HEK293 (cell line): ENCODE measurements around the gene HIPK4.

Source experiments
- BCL11B ChIP-seq: fragments of 450-650 bp; formaldehyde crosslinking; IDR thresholded peaks from 2 replicates; pipeline ENCODE4 v1.5.1; 2016; ENCODE audit warnings: low read depth, missing biosample characterization, missing genetic modification characterization
- EGR2 ChIP-seq: fragments of 450-650 bp; formaldehyde crosslinking; IDR thresholded peaks from 2 replicates; pipeline ENCODE4 v1.5.1; 2016; ENCODE audit warnings: low read depth, missing biosample characterization, missing genetic modification characterization
- FEZF1 ChIP-seq: fragments of 450-650 bp; formaldehyde crosslinking; IDR thresholded peaks from 2 replicates; pipeline ENCODE4 v1.5.1; 2016; ENCODE audit warnings: missing biosample characterization, missing genetic modification characterization
- GFI1B ChIP-seq: fragments of 450-650 bp; formaldehyde crosslinking; IDR thresholded peaks from 2 replicates; pipeline ENCODE4 v1.5.1; 2016; ENCODE audit warnings: missing biosample characterization, missing genetic modification characterization
- HOXC10 ChIP-seq: sonication (generic); formaldehyde crosslinking; IDR thresholded peaks from 2 replicates; pipeline ENCODE4 v1.8.1; 2023; ENCODE audit warnings: mild to moderate bottlenecking, missing genetic modification reagents
- PRDM1 ChIP-seq: fragments of 450-650 bp; formaldehyde crosslinking; IDR thresholded peaks from 2 replicates; pipeline ENCODE4; 2016; ENCODE audit warnings: missing biosample characterization, missing genetic modification characterization
- PRDM6 ChIP-seq: fragments of 450-650 bp; formaldehyde crosslinking; IDR thresholded peaks from 2 replicates; pipeline ENCODE4 v1.5.1; 2017; ENCODE audit warnings: missing biosample characterization, missing genetic modification characterization
- TCF7L2 ChIP-seq: IDR thresholded peaks from 2 replicates; pipeline ENCODE4 v1.6.1; 2011; ENCODE audit warnings: low read depth, mild to moderate bottlenecking, inconsistent platforms, low read length, moderate library complexity, borderline replicate concordance
- ZBTB10 ChIP-seq: fragments of 450-650 bp; formaldehyde crosslinking; IDR thresholded peaks from 2 replicates; pipeline ENCODE4 v1.5.1; 2016; ENCODE audit warnings: missing biosample characterization, missing genetic modification characterization
- ZEB2 ChIP-seq: fragments of 450-650 bp; formaldehyde crosslinking; IDR thresholded peaks from 2 replicates; pipeline ENCODE4 v1.5.1; 2016; ENCODE audit warnings: missing biosample characterization, missing genetic modification characterization
- ZFP69B ChIP-seq: fragments of 450-650 bp; formaldehyde crosslinking; IDR thresholded peaks from 2 replicates; pipeline ENCODE4 v1.5.1; 2016; ENCODE audit warnings: missing biosample characterization, missing genetic modification characterization
- ZNF157 ChIP-seq: fragments of 450-650 bp; formaldehyde crosslinking; IDR thresholded peaks from 2 replicates; pipeline ENCODE4 v1.5.1; 2016; ENCODE audit warnings: missing biosample characterization, missing genetic modification characterization
- ZNF184 ChIP-seq: fragments of 450-650 bp; IDR thresholded peaks from 2 replicates; pipeline ENCODE4 v1.5.1; 2018; ENCODE audit warnings: missing biosample characterization, mild to moderate bottlenecking, missing genetic modification characterization
- ZNF23 ChIP-seq: fragments of 450-650 bp; formaldehyde crosslinking; IDR thresholded peaks from 2 replicates; pipeline ENCODE4 v1.5.1; 2016; ENCODE audit warnings: missing biosample characterization, missing genetic modification characterization, borderline replicate concordance
- ZNF292 ChIP-seq: fragments of 450-650 bp; formaldehyde crosslinking; IDR thresholded peaks from 2 replicates; pipeline ENCODE4 v1.5.1; 2016; ENCODE audit warnings: low read depth, missing biosample characterization, missing genetic modification characterization, borderline replicate concordance
- ZNF366 ChIP-seq: fragments of 450-650 bp; formaldehyde crosslinking; conservative IDR thresholded peaks from 2 replicates; pipeline ENCODE4 v1.5.1; 2016; ENCODE audit warnings: missing biosample characterization, missing genetic modification characterization
- ZNF391 ChIP-seq: fragments of 450-650 bp; formaldehyde crosslinking; IDR thresholded peaks from 2 replicates; pipeline ENCODE4 v1.5.1; 2016; ENCODE audit warnings: low read depth, missing biosample characterization, missing genetic modification characterization, borderline replicate concordance
- ZNF48 ChIP-seq: fragments of 450-650 bp; formaldehyde crosslinking; IDR thresholded peaks from 2 replicates; pipeline ENCODE4 v1.5.1; 2016; ENCODE audit warnings: missing biosample characterization, missing genetic modification characterization
- ZNF544 ChIP-seq: fragments of 450-650 bp; formaldehyde crosslinking; IDR thresholded peaks from 2 replicates; pipeline ENCODE4 v1.5.0; 2017; ENCODE audit warnings: missing biosample characterization, missing genetic modification characterization
- ZNF548 ChIP-seq: fragments of 450-650 bp; formaldehyde crosslinking; IDR thresholded peaks from 2 replicates; pipeline ENCODE4 v1.5.1; 2016; ENCODE audit warnings: missing biosample characterization, missing genetic modification characterization
- ZNF549 ChIP-seq: fragments of 450-650 bp; IDR thresholded peaks from 2 replicates; pipeline ENCODE4 v1.5.1; 2018; ENCODE audit warnings: missing biosample characterization, missing genetic modification characterization, mild to moderate bottlenecking, inconsistent platforms, moderate library complexity
- ZNF555 ChIP-seq: fragments of 450-650 bp; formaldehyde crosslinking; conservative IDR thresholded peaks from 2 replicates; pipeline ENCODE4 v1.5.1; 2017; ENCODE audit warnings: missing biosample characterization, mild to moderate bottlenecking, missing genetic modification characterization, inconsistent platforms
- ZNF561 ChIP-seq: fragments of 450-650 bp; IDR thresholded peaks from 2 replicates; pipeline ENCODE4 v1.5.1; 2018; ENCODE audit warnings: missing biosample characterization, missing genetic modification characterization, borderline replicate concordance
- ZNF585B ChIP-seq: fragments of 450-650 bp; formaldehyde crosslinking; IDR thresholded peaks from 2 replicates; pipeline ENCODE4 v1.5.1; 2016; ENCODE audit warnings: missing biosample characterization, missing genetic modification characterization
- ZNF626 ChIP-seq: fragments of 450-650 bp; sonication (Bioruptor Pico); formaldehyde crosslinking; IDR thresholded peaks from 2 replicates; pipeline ENCODE4 v1.5.1; 2018; ENCODE audit warnings: missing biosample characterization, missing genetic modification characterization, inconsistent platforms
- ZNF660 ChIP-seq: fragments of 450-650 bp; IDR thresholded peaks from 2 replicates; pipeline ENCODE4 v1.5.1; 2018; ENCODE audit warnings: missing biosample characterization, mild to moderate bottlenecking, missing genetic modification characterization
- ZNF692 ChIP-seq: fragments of 450-650 bp; formaldehyde crosslinking; IDR thresholded peaks from 2 replicates; pipeline ENCODE4 v1.5.1; 2016; ENCODE audit warnings: missing biosample characterization, missing genetic modification characterization
- ZNF747 ChIP-seq: fragments of 450-650 bp; formaldehyde crosslinking; IDR thresholded peaks from 2 replicates; pipeline ENCODE4 v1.5.1; 2016; ENCODE audit warnings: missing biosample characterization, missing genetic modification characterization
- ZSCAN18 ChIP-seq: fragments of 450-650 bp; formaldehyde crosslinking; IDR thresholded peaks from 2 replicates; pipeline ENCODE4 v1.5.1; 2016; ENCODE audit warnings: missing biosample characterization, missing genetic modification characterization
- TF ChIP-seq, protein P1 (sequence below): fragments of 450-650 bp; formaldehyde crosslinking; IDR thresholded peaks from 2 replicates; pipeline ENCODE4 v1.5.1; 2017; ENCODE audit warnings: missing biosample characterization, missing genetic modification characterization
- TF ChIP-seq, protein P2 (sequence below): fragments of 450-650 bp; formaldehyde crosslinking; IDR thresholded peaks from 2 replicates; pipeline ENCODE4 v1.5.1; 2016; ENCODE audit warnings: missing biosample characterization, missing genetic modification characterization

Gene HIPK4

GRCh38 chr19:40348961-40349507 is 40.9 kb downstream of the HIPK4 start (continued):
- TF ChIP-seq, protein P1, sequence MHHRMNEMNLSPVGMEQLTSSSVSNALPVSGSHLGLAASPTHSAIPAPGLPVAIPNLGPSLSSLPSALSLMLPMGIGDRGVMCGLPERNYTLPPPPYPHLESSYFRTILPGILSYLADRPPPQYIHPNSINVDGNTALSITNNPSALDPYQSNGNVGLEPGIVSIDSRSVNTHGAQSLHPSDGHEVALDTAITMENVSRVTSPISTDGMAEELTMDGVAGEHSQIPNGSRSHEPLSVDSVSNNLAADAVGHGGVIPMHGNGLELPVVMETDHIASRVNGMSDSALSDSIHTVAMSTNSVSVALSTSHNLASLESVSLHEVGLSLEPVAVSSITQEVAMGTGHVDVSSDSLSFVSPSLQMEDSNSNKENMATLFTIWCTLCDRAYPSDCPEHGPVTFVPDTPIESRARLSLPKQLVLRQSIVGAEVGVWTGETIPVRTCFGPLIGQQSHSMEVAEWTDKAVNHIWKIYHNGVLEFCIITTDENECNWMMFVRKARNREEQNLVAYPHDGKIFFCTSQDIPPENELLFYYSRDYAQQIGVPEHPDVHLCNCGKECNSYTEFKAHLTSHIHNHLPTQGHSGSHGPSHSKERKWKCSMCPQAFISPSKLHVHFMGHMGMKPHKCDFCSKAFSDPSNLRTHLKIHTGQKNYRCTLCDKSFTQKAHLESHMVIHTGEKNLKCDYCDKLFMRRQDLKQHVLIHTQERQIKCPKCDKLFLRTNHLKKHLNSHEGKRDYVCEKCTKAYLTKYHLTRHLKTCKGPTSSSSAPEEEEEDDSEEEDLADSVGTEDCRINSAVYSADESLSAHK (tag by site-specific recombination) = 0 out of 2 replicates have a peak, but pooled peaks have one; percentile 30
- TF ChIP-seq GFI1B (tag by site-specific recombination) (peak; percentile 51; the same call in 1 of the 2 replicates), ZFP69B (peak; percentile 93), BCL11B (tag by site-specific recombination) (no peak), HOXC10 (CRISPR knock-in tag) (no peak), EGR2 (no peak), ZNF747 (tag by site-specific recombination) (no peak), ZNF561 (tag by site-specific recombination) (no peak), ZNF366 (tag by site-specific recombination) (peak; percentile 88), ZSCAN18 (tag by site-specific recombination) (0 out of 2 replicates have a peak, but pooled peaks have one; percentile 73), PRDM6 (tag by site-specific recombination) (no peak), TCF7L2 (no peak), ZNF184 (tag by site-specific recombination) (no peak), ZNF549 (no peak), ZNF555 (tag by site-specific recombination) (no peak), ZBTB10 (tag by site-specific recombination) (peak; percentile 80), ZNF626 (tag by site-specific recombination) (no peak), ZNF544 (no peak), ZNF585B (no peak), ZNF48 (tag by site-specific recombination) (no peak), PRDM1 (tag by site-specific recombination) (no peak; the same call in 1 of the 2 replicates), FEZF1 (no peak), ZNF548 (no peak), ZNF292 (tag by site-specific recombination) (no peak), ZNF157 (tag by site-specific recombination) (no peak), ZEB2 (peak; percentile 76), ZNF391 (tag by site-specific recombination) (peak; percentile 88), ZNF23 (tag by site-specific recombination) (no peak), ZNF692 (tag by site-specific recombination) (peak; percentile 92), ZNF660 (no peak)
- TF ChIP-seq, protein P2, sequence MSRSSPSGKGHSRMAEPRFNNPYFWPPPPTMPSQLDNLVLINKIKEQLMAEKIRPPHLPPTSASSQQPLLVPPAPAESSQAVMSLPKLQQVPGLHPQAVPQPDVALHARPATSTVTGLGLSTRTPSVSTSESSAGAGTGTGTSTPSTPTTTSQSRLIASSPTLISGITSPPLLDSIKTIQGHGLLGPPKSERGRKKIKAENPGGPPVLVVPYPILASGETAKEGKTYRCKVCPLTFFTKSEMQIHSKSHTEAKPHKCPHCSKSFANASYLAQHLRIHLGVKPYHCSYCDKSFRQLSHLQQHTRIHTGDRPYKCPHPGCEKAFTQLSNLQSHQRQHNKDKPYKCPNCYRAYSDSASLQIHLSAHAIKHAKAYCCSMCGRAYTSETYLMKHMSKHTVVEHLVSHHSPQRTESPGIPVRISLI (tag by site-specific recombination) = no peak
